GM15510 (cell line): Measurements from ENCODE around the gene UBE3C.

ENCODE experiments used
- POLR2A ChIP-seq: IDR thresholded peaks from 3 replicates; pipeline ENCODE4 v1.6.1; 2011; ENCODE audit warnings: borderline replicate concordance; ENCODE audit not compliant: insufficient read length; ENCODE audit errors: extremely low read depth

Gene UBE3C

DNA sequence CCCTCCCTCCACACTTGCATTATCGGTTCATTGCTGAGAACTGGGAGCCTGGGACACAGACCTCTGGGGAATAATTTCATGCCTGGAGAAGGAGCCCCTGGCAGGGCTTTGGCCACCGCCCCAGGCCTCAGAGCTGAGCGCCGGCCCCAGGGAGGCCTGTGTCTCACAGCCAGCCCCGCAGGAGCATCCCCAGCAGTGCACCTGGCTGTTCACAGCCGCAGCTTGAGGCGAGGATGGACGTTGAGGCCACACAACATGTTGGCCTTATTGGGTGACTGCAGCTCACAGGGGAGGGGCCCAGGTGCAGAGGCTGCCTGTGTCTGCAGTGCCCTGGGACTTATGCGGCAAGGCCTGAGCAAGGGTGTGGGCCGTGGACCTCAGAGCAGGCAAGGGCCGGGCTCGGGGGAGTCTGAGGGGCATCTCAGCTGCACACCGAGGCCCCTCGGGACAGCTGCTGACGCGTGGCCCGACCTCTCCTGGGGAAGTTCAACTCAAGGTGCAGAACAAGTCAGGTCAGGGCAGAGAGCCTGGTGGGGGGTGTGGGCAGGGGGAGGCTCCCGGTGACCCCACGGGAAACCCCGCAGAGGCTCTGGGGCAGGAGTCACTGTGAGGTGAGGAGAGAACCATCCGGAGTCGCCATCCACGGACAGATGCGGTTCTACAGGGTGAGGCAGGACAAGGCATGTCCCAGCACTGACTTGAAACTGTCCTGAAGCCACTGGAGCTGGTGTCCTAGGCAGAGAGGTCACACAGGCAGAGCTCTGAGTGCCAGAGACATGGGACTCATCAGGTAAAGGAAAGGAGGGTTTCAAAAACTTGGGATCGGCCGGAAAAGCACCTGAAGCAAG is 13.1 kb upstream of the UBE3C start:
- no peak for TF ChIP-seq POLR2A

DNA sequence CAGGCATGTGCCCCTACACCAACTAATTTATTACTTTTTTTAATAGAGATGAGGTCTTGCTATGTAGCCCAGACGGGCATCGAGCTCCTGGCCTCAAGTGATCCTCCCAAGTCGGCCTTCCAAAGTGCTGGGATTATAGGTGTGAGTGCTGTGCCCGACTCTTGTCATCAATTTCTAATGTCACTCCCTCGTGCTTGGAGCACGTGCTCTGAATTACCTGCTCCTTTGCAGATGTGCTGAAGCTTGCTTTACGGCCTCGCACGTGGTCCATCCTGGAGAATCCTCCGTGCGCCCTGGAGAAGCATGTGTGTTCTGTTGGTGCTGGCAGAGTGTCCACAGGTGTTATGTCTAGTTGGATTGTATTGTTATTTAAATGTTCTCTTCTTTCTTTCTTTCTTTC is 11.8 kb upstream of the UBE3C start:
- no peak for TF ChIP-seq POLR2A

- no peak for TF ChIP-seq POLR2A
Measured at GRCh38 chr7:157129200-157129599, 9.5 kb upstream of the UBE3C start.

GRCh38 chr7:157129907-157130460 is 8.7 kb upstream of the UBE3C start:
- TF ChIP-seq POLR2A, result no peak

- no peak for TF ChIP-seq POLR2A
Measured at GRCh38 chr7:157132796-157133195, 5.9 kb upstream of the UBE3C start.

GRCh38 chr7:157133304-157133703 is 5.4 kb upstream of the UBE3C start:
- TF ChIP-seq POLR2A, result no peak

- TF ChIP-seq POLR2A, result no peak
Measured at GRCh38 chr7:157136372-157136771, 2.4 kb upstream of the UBE3C start.

- no peak for TF ChIP-seq POLR2A
Measured at GRCh38 chr7:157138101-157138423, 664 bp upstream of the UBE3C start.

- TF ChIP-seq POLR2A, result no peak
Measured at GRCh38 chr7:157139111-157139809, 534 bp downstream of the UBE3C start.

DNA sequence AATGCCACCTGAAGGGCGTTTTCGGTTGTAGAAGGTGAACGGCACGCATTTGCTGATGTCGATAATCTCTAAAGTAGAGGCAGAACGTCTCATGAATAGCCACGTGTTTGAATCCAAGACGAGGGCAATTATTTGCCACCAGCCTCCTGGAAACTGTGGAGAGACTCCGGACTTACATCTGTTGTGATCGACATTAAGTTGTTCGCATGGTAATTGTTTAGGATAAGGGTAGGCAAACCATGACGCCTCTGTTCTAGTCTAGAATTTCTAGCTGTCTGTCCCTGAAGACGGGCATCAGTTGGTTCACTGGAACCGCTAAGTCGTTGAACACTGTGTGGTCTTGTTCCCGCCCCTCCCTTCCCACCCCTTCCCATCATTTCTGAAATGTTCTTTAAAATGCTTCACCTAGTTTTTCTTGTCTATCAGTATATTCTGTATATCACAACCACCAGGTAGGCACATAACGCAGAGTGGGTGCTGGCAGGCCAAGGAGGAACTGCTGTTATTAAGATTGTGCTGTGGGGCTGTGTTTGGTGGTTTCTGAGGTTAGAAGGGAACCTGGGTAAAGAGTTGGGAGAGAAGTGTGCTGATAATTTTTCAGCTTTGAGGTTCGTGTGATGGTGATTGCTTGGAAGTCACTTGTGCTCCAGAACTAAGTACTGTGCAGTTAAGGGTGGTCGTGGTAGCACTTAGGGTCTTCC is 1.2 kb downstream of the UBE3C start:
- TF ChIP-seq POLR2A, result no peak

- TF ChIP-seq POLR2A, result no peak
Measured at GRCh38 chr7:157140511-157140905, 1.8 kb downstream of the UBE3C start.

- no peak for TF ChIP-seq POLR2A
Measured at GRCh38 chr7:157141525-157142060, 2.9 kb downstream of the UBE3C start.

GRCh38 chr7:157143788-157144187 is 5.1 kb downstream of the UBE3C start:
- TF ChIP-seq POLR2A, result no peak

DNA sequence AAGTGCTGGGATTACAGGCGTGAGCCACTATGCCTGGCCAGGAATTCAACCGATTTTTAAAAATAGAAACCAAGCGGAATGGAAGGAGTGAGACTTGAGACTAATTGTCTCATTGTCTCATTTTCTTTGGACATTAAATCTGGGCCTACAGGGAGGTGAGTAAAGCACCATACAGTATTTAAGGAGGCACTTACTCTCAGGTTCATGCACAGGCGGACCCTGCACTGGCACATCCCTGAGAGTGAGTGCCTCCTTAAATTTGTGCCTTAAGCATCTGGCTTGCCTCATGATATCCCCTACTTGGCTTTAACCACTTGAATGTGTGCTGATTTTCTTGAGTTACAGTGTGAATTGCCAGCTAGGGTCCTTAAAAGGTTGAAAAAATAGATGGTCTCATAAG is 10.6 kb downstream of the UBE3C start:
- no peak for TF ChIP-seq POLR2A

GRCh38 chr7:157150882-157151281 is 12.2 kb downstream of the UBE3C start:
- TF ChIP-seq POLR2A, result no peak
